IMR-90 (cell line): ENCODE data around the gene PIM3. TPM values are rescaled to one million over a fixed set of nuclear protein-coding genes. Genes with fewer than 3 reads are reported as not detected.

Source experiments
- ATAC-seq: fragments of 200-7000 bp; cut with Tn5 transposase; 2 replicates; pipeline ENCODE4 v1.9.1; 2020; ENCODE audit warnings: low read depth, mild to moderate bottlenecking, moderate library complexity
- BruUV-seq: library from RNA; stranded (reverse); fragments of 400-500 nt; replicated peaks from 2 replicates; lab custom pipeline; 2021; lab: Mats Ljungman, UMichigan
- CTCF ChIA-PET: fragments of 300-600 bp; formaldehyde crosslinking; extraction: SDS; loops from one replicate; lab custom pipeline; 2021; ENCODE audit warnings: antibody characterized with exemption; lab: Yijun Ruan, JAX
- POLR2A ChIA-PET: fragments of 300-600 bp; sonication (Branson Sonifier 250); formaldehyde crosslinking; loops from one replicate; lab custom pipeline; 2022; ENCODE audit warnings: antibody characterized with exemption; ENCODE audit not compliant: unreplicated experiment; lab: Charles Lee
- DNase-seq: peaks from one replicate; pipeline ENCODE4 v3.0.0; 2013
- H2AFZ ChIP-seq: replicated peaks from 2 replicates; pipeline ENCODE3; 2013; ENCODE audit warnings: low read length, mild to moderate bottlenecking; ENCODE audit not compliant: poor library complexity
- H2AK5ac ChIP-seq: 2 replicates; pipeline ENCODE4 v1.6.1; 2013; ENCODE audit warnings: low read depth, low read length, inconsistent platforms
- H2AK9ac ChIP-seq: replicated peaks from 2 replicates; pipeline ENCODE3; 2013; ENCODE audit warnings: mild to moderate bottlenecking, low read depth, low read length, moderate library complexity; ENCODE audit not compliant: poor library complexity
- H2BK120ac ChIP-seq: 2 replicates; pipeline ENCODE4 v1.6.1; 2013; ENCODE audit warnings: low read depth, low read length, inconsistent platforms
- H2BK15ac ChIP-seq: 3 replicates; pipeline ENCODE4 v1.6.1; 2013; ENCODE audit warnings: low read depth, low read length, inconsistent platforms
- H2BK20ac ChIP-seq: 2 replicates; pipeline ENCODE4 v1.6.1; 2013; ENCODE audit warnings: low read depth, mild to moderate bottlenecking, inconsistent platforms, low read length, moderate library complexity
- H2BK5ac ChIP-seq: 2 replicates; pipeline ENCODE4 v1.6.1; 2013; ENCODE audit warnings: mild to moderate bottlenecking, low read depth, low read length, inconsistent platforms; ENCODE audit not compliant: poor library complexity, severe bottlenecking
- H3K14ac ChIP-seq: replicated peaks from 2 replicates; pipeline ENCODE4 v1.6.1; 2013; ENCODE audit warnings: low read depth, low read length, inconsistent platforms
- H3K18ac ChIP-seq: 2 replicates; pipeline ENCODE4 v1.6.1; 2013; ENCODE audit warnings: low read depth, low read length, control low read depth
- H3K23ac ChIP-seq: 2 replicates; pipeline ENCODE4 v1.6.1; 2013; ENCODE audit warnings: low read depth, low read length, inconsistent platforms
- H3K27ac ChIP-seq: 2 replicates; pipeline ENCODE4 v1.5.1; 2013; ENCODE audit warnings: mild to moderate bottlenecking, control low read depth, low read length; ENCODE audit not compliant: insufficient read depth
- H3K27me3 ChIP-seq: 2 replicates; pipeline ENCODE4 v1.6.1; 2013; ENCODE audit warnings: low read length; ENCODE audit not compliant: control insufficient read depth, insufficient read depth
- H3K36me3 ChIP-seq: 2 replicates; pipeline ENCODE4 v1.6.1; 2013; ENCODE audit warnings: low read length, mixed read lengths; ENCODE audit not compliant: control insufficient read depth, insufficient read depth
- H3K4ac ChIP-seq: 2 replicates; pipeline ENCODE4 v1.6.1; 2013; ENCODE audit warnings: low read depth, low read length, inconsistent platforms
- H3K4me1 ChIP-seq: 2 replicates; pipeline ENCODE4 v1.6.1; 2013; ENCODE audit warnings: low read length, mixed read lengths; ENCODE audit not compliant: control insufficient read depth, insufficient read depth
- H3K4me2 ChIP-seq: 2 replicates; pipeline ENCODE4 v1.6.1; 2013; ENCODE audit warnings: low read depth, mild to moderate bottlenecking, control low read depth, low read length, moderate library complexity
- H3K4me3 ChIP-seq: 2 replicates; pipeline ENCODE4 v1.5.1; 2013; ENCODE audit warnings: low read depth, mild to moderate bottlenecking, control low read depth, low read length, moderate library complexity; ENCODE audit not compliant: insufficient read depth
- H3K56ac ChIP-seq: 2 replicates; pipeline ENCODE4 v1.6.1; 2013; ENCODE audit warnings: low read length, inconsistent platforms; ENCODE audit not compliant: insufficient read depth; ENCODE audit errors: extremely low read depth
- H3K79me1 ChIP-seq, 2 experiments: 2 replicates each; pipeline ENCODE4 v1.6.1; 2013; ENCODE audit warnings: low read length in 2 of 2, inconsistent platforms in 1 of 2, low read depth in 1 of 2
- H3K9ac ChIP-seq: 2 replicates; pipeline ENCODE4 v1.6.1; 2013; ENCODE audit warnings: low read depth, low read length, control low read depth
- H3K9me1 ChIP-seq: 2 replicates; pipeline ENCODE4 v1.6.1; 2013; ENCODE audit warnings: low read length, inconsistent platforms; ENCODE audit not compliant: insufficient read depth
- H3K9me3 ChIP-seq: 2 replicates; pipeline ENCODE4 v1.6.1; 2013; ENCODE audit warnings: low read length; ENCODE audit not compliant: control insufficient read depth, insufficient read depth
- H4K20me1 ChIP-seq: 2 replicates; pipeline ENCODE4 v1.6.1; 2013; ENCODE audit warnings: low read length, inconsistent platforms; ENCODE audit not compliant: insufficient read depth
- H4K5ac ChIP-seq: 2 replicates; pipeline ENCODE4 v1.6.1; 2013; ENCODE audit warnings: mild to moderate bottlenecking, low read depth, low read length, control low read depth
- H4K8ac ChIP-seq, 2 experiments: 2 replicates each; pipeline ENCODE4 v1.6.1; 2013; ENCODE audit warnings: low read depth in 2 of 2, low read length in 2 of 2, control low read depth in 1 of 2, inconsistent platforms in 1 of 2
- H4K91ac ChIP-seq: 2 replicates; pipeline ENCODE4 v1.6.1; 2013; ENCODE audit warnings: low read depth, low read length, inconsistent platforms; ENCODE audit not compliant: insufficient read depth
- BHLHE40 ChIP-seq: fragments of 150-350 bp; IDR thresholded peaks from 2 replicates; pipeline ENCODE4 v1.6.1; 2016; ENCODE audit warnings: mild to moderate bottlenecking, low read depth, low read length
- CEBPB ChIP-seq: IDR thresholded peaks from 2 replicates; pipeline ENCODE4 v1.6.1; 2012; ENCODE audit warnings: low read depth, low read length, improper control_type of control experiment
- CHD1 ChIP-seq: IDR thresholded peaks from 2 replicates; pipeline ENCODE4 v1.6.1; 2012; ENCODE audit warnings: low read depth, low read length, improper control_type of control experiment
- FOS ChIP-seq: fragments of 150-350 bp; IDR thresholded peaks from 2 replicates; pipeline ENCODE4 v1.6.1; 2016; ENCODE audit warnings: low read depth, low read length
- MAFK ChIP-seq: IDR thresholded peaks from 2 replicates; pipeline ENCODE4 v1.6.1; 2012; ENCODE audit warnings: low read depth, low read length, improper control_type of control experiment
- MAZ ChIP-seq: IDR thresholded peaks from 2 replicates; pipeline ENCODE4 v1.6.1; 2012; ENCODE audit warnings: low read depth, mild to moderate bottlenecking, low read length, improper control_type of control experiment, moderate library complexity, borderline replicate concordance
- MXI1 ChIP-seq: IDR thresholded peaks from 2 replicates; pipeline ENCODE4 v1.6.1; 2012; ENCODE audit warnings: low read depth, mild to moderate bottlenecking, low read length, moderate library complexity, borderline replicate concordance
- NFE2L2 ChIP-seq: fragments of 150-350 bp; IDR thresholded peaks from 2 replicates; pipeline ENCODE4 v1.6.1; 2016; ENCODE audit warnings: low read depth, mild to moderate bottlenecking, low read length
- POLR2A ChIP-seq: IDR thresholded peaks from 2 replicates; pipeline ENCODE4 v1.6.1; 2012; ENCODE audit warnings: mild to moderate bottlenecking, low read depth, low read length
- RAD21 ChIP-seq: IDR thresholded peaks from 2 replicates; pipeline ENCODE4 v1.6.1; 2012; ENCODE audit warnings: low read length, improper control_type of control experiment
- RCOR1 ChIP-seq: IDR thresholded peaks from 2 replicates; pipeline ENCODE4 v1.6.1; 2012; ENCODE audit warnings: mild to moderate bottlenecking, low read length, improper control_type of control experiment; ENCODE audit not compliant: insufficient replicate concordance
- RFX5 ChIP-seq: IDR thresholded peaks from 2 replicates; pipeline ENCODE4 v1.8.0; 2012; ENCODE audit warnings: low read depth, mild to moderate bottlenecking, low read length, moderate library complexity
- SMC3 ChIP-seq: fragments of 150-350 bp; IDR thresholded peaks from 2 replicates; pipeline ENCODE4 v1.6.1; 2016; ENCODE audit warnings: low read depth, mild to moderate bottlenecking, antibody characterized with exemption, low read length, moderate library complexity
- WGBS, 2 experiments: methylation state at CpG; one replicate each; pipeline versions ENCODE4 v1.1.5 to v1.1.7; 2013; ENCODE audit warnings: missing lambda C conversion rate in 2 of 2; ENCODE audit not compliant: insufficient read length in 1 of 2; ENCODE audit errors: extremely low coverage in 2 of 2; 5-methylcytosine and 5-hydroxymethylcytosine counted together
- dilution Hi-C: fragments of 300-500 bp; cut with HindIII; formaldehyde crosslinking; loops from one replicate; pipeline ENCODE4 v1.14.3; 2018; ENCODE audit warnings: low sequenced_read_pairs; ENCODE audit not compliant: unreplicated experiment
- in situ Hi-C: fragments of 300-500 bp; cut with MboI; formaldehyde crosslinking; loops from 3 replicates; pipeline ENCODE4 v1.14.3; 2019; ENCODE audit warnings: low sequenced_read_pairs, inconsistent platforms, mixed read lengths
- intact Hi-C: fragments of 100-400 bp; cut with micrococcal nuclease; formaldehyde crosslinking; loops from 2 replicates; pipeline ENCODE4 v1.10.0; 2022
- polyA plus RNA-seq, 3 experiments: library from polyadenylated mRNA; depleted of rRNA; stranded (reverse); fragments of >200 nt; gene quantifications; 2 replicates each; pipeline ENCODE4 v1.2.3, GENCODE V29; 2012; ENCODE audit warnings: low replicate concordance in 1 of 3
- total RNA-seq: library from RNA; depleted of rRNA; stranded (reverse); fragments of >200 nt; gene quantifications from 2 replicates; pipeline ENCODE4 v1.2.3, GENCODE V29; 2012
- TF ChIP-seq, protein P1 (sequence below): conservative IDR thresholded peaks from 2 replicates; pipeline ENCODE4 v1.5.1; 2012; ENCODE audit warnings: mild to moderate bottlenecking, low read depth, low read length, improper control_type of control experiment
- TF ChIP-seq, protein P2 (sequence below): fragments of 150-350 bp; IDR thresholded peaks from 2 replicates; pipeline ENCODE4 v1.6.1; 2016; ENCODE audit warnings: low read depth, mild to moderate bottlenecking, low read length, moderate library complexity, borderline replicate concordance
- TF ChIP-seq, protein P3 (sequence below): fragments of 150-350 bp; IDR thresholded peaks from 2 replicates; pipeline ENCODE4 v1.6.1; 2017; ENCODE audit warnings: mild to moderate bottlenecking, antibody characterized with exemption, low read length, low read depth

Gene PIM3
- total and polyA plus RNA-seq, 2 of the 4 experiments (the other 2 are of a cell fraction), result 8.6 to 24.7 TPM

DNA sequence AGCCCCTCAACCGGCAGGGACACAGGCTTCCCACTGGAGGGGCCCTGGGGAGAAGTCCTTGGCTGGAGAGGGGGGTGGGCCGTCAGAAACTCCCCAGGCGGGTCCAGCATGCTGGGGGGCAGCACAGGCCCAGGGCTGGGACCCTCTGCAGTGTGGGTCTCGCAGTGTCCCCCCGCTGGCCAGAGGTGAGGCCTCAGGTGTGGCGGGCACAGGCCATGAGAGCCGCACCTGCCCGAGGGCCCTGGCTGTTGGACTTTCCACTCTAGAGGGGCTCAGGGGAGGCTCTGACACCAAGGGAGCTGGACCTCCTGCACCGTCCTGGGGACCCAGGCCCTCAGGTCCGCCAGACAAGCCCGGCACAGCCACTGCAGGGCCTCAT lies 10.7 kb upstream of the PIM3 start:
- no peak overlapping the region for H3K18ac ChIP-seq

More for the DNA sequence above, 10.7 kb upstream of the PIM3 start:
- Histone ChIP-seq H2BK15ac (no peak overlapping the region), H4K91ac (no peak overlapping the region), H4K5ac (no peak overlapping the region), H3K4me2 (no peak overlapping the region), H3K4me3 (no peak overlapping the region), H3K27me3 (no peaks in the 10 kb centered on the region), H3K4ac (peak overlapping the region; percentile 29; the same call in 1 of the 2 replicates), H3K79me1 (0 out of 4 replicates have a peak, but pooled peaks cover 0 to 4% of the 10 kb centered on the region in 2 experiments), H3K9me3 (no peaks in the 10 kb centered on the region), H2AK5ac (no peak overlapping the region), H4K8ac (no peak overlapping the region), H2AK9ac (no peak overlapping the region), H3K36me3 (no peaks in the 10 kb centered on the region), H4K20me1 (no peaks in the 10 kb centered on the region), H3K27ac (no peak overlapping the region), H2BK20ac (no peak overlapping the region), H3K4me1 (peaks cover 37% of the 10 kb centered on the region), H3K9ac (no peak overlapping the region), H3K9me1 (peaks cover 23% of the 10 kb centered on the region), H2BK5ac (no peak overlapping the region), H2AFZ (no peak overlapping the region), H3K14ac (no peak overlapping the region), H3K23ac (no peak overlapping the region), H2BK120ac (no peak overlapping the region), H3K56ac (no peak overlapping the region)
- TF ChIP-seq FOS (no peak), MAFK (no peak), RFX5 (no peak), NFE2L2 (no peak), CEBPB (no peak), RAD21 (no peak), MXI1 (no peak), SMC3 (no peak), MAZ (no peak), RCOR1 (no peak), CHD1 (no peak), BHLHE40 (no peak), POLR2A (no peak)
- TF ChIP-seq, protein P1, sequence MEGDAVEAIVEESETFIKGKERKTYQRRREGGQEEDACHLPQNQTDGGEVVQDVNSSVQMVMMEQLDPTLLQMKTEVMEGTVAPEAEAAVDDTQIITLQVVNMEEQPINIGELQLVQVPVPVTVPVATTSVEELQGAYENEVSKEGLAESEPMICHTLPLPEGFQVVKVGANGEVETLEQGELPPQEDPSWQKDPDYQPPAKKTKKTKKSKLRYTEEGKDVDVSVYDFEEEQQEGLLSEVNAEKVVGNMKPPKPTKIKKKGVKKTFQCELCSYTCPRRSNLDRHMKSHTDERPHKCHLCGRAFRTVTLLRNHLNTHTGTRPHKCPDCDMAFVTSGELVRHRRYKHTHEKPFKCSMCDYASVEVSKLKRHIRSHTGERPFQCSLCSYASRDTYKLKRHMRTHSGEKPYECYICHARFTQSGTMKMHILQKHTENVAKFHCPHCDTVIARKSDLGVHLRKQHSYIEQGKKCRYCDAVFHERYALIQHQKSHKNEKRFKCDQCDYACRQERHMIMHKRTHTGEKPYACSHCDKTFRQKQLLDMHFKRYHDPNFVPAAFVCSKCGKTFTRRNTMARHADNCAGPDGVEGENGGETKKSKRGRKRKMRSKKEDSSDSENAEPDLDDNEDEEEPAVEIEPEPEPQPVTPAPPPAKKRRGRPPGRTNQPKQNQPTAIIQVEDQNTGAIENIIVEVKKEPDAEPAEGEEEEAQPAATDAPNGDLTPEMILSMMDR, result no peak
- TF ChIP-seq, protein P2, sequence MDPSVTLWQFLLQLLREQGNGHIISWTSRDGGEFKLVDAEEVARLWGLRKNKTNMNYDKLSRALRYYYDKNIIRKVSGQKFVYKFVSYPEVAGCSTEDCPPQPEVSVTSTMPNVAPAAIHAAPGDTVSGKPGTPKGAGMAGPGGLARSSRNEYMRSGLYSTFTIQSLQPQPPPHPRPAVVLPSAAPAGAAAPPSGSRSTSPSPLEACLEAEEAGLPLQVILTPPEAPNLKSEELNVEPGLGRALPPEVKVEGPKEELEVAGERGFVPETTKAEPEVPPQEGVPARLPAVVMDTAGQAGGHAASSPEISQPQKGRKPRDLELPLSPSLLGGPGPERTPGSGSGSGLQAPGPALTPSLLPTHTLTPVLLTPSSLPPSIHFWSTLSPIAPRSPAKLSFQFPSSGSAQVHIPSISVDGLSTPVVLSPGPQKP, result no peak
- TF ChIP-seq, protein P3, sequence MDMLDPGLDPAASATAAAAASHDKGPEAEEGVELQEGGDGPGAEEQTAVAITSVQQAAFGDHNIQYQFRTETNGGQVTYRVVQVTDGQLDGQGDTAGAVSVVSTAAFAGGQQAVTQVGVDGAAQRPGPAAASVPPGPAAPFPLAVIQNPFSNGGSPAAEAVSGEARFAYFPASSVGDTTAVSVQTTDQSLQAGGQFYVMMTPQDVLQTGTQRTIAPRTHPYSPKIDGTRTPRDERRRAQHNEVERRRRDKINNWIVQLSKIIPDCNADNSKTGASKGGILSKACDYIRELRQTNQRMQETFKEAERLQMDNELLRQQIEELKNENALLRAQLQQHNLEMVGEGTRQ, result no peak
- DNase-seq (no peak), ATAC-seq (no peak)
- WGBS, 2 experiments, result 82% methylated on average over 2 of the region's 11 CpGs; no CpG with 5 or more reads in 1 of the 2 experiments
- in situ Hi-C loops, result no loop called here
- dilution Hi-C loops, result no loop called here
- POLR2A ChIA-PET, result no interaction called here
- intact Hi-C loops, result no loop called here
- no TSS peak for BruUV-seq
- CTCF ChIA-PET, result no interaction called here
